Endothelial cell of umbilical vein (primary cell): ENCODE results near the gene CXXC5. TPM values are rescaled to one million over a fixed set of nuclear protein-coding genes. Genes with fewer than 3 reads are reported as not detected.

Experiments
- BruUV-seq: library from RNA; stranded (reverse); fragments of 400-500 nt; replicated peaks from 2 replicates; lab custom pipeline; 2021; lab: Mats Ljungman, UMichigan
- CTCF ChIA-PET: fragments of 300-600, 350-600 bp; sonication (Branson Sonifier 250); formaldehyde crosslinking; loops from one replicate; lab custom pipeline; 2021; ENCODE audit warnings: antibody characterized with exemption, inconsistent platforms; lab: Charles Lee
- POLR2A ChIA-PET: fragments of 300-600, 350-600 bp; sonication (Branson Sonifier 250); formaldehyde crosslinking; loops from one replicate; lab custom pipeline; 2021; ENCODE audit warnings: antibody characterized with exemption, inconsistent platforms; lab: Charles Lee
- DNase-seq: peaks from one replicate; pipeline ENCODE4 v3.0.0-alpha.2; 2011; ENCODE audit warnings: low read depth, low spot score
- FAIRE-seq: peaks from 2 replicates; lab custom pipeline; 2011; peaks lifted over from hg19 to GRCh38; lab: Jason Lieb, UNC
- H2AFZ ChIP-seq: 2 replicates; pipeline ENCODE4 v1.6.0; 2012; ENCODE audit warnings: low read depth, low read length, control low read depth, inconsistent platforms
- H3K27ac ChIP-seq: 2 replicates; pipeline ENCODE4 v1.5.1; 2011; ENCODE audit warnings: low read depth, mild to moderate bottlenecking, control low read depth, low read length, moderate library complexity; ENCODE audit not compliant: insufficient read depth
- H3K27me3 ChIP-seq, 2 experiments: 2 replicates each; pipeline versions ENCODE4 v1.6.0 to v1.6.1; 2011; ENCODE audit warnings: low read length in 2 of 2, mixed read lengths in 1 of 2; ENCODE audit not compliant: control insufficient read depth in 2 of 2, insufficient read depth in 2 of 2
- H3K36me3 ChIP-seq, 2 experiments: 2 replicates in 1 of 2; 3 replicates in 1 of 2; pipeline ENCODE4 v1.5.1; 2011; ENCODE audit warnings: low read length in 2 of 2, mild to moderate bottlenecking in 1 of 2, moderate library complexity in 1 of 2; ENCODE audit not compliant: control insufficient read depth in 2 of 2, insufficient read depth in 2 of 2; ENCODE audit errors: extremely low read depth in 1 of 2
- H3K4me1 ChIP-seq: 3 replicates; pipeline ENCODE4 v1.5.1; 2011; ENCODE audit warnings: mild to moderate bottlenecking, low read length; ENCODE audit not compliant: control insufficient read depth, insufficient read depth; ENCODE audit errors: extremely low read depth
- H3K4me2 ChIP-seq: 2 replicates; pipeline ENCODE4 v1.6.1; 2011; ENCODE audit warnings: low read length, control low read depth, mixed read lengths; ENCODE audit not compliant: insufficient read depth
- H3K4me3 ChIP-seq, 3 experiments: fragments of 200-600 bp in 1 of 3; sonication (generic), shearing (Covaris generic) in 1 of 3; replicated peaks in 1 of 3; 2 replicates each; pipeline ENCODE4 v1.5.1; 2011 to 2016; ENCODE audit warnings: control low read depth in 3 of 3, low read length in 3 of 3, mild to moderate bottlenecking in 2 of 3, inconsistent platforms in 1 of 3, low read depth in 1 of 3, moderate library complexity in 1 of 3; ENCODE audit not compliant: insufficient read depth in 1 of 3
- H3K79me2 ChIP-seq: 2 replicates; pipeline ENCODE4 v1.6.0; 2012; ENCODE audit warnings: low read length, inconsistent platforms; ENCODE audit not compliant: control insufficient read depth, insufficient read depth
- H3K9ac ChIP-seq: replicated peaks from 2 replicates; pipeline ENCODE3; 2011; ENCODE audit warnings: low read length, control low read depth; ENCODE audit not compliant: insufficient read depth; ENCODE audit errors: extremely low read depth
- H3K9me1 ChIP-seq: replicated peaks from 3 replicates; pipeline ENCODE4 v1.6.0; 2011; ENCODE audit warnings: mild to moderate bottlenecking, low read length; ENCODE audit not compliant: control insufficient read depth, insufficient read depth; ENCODE audit errors: extremely low read depth
- H3K9me3 ChIP-seq: replicated peaks from 2 replicates; pipeline ENCODE4 v1.5.1; 2012; ENCODE audit warnings: low read length, inconsistent platforms; ENCODE audit not compliant: control insufficient read depth, insufficient read depth
- H4K20me1 ChIP-seq: replicated peaks from 2 replicates; pipeline ENCODE3; 2011; ENCODE audit warnings: mild to moderate bottlenecking, low read length; ENCODE audit not compliant: control insufficient read depth, insufficient read depth; ENCODE audit errors: extremely low read depth
- FOS ChIP-seq: IDR thresholded peaks from 2 replicates; pipeline ENCODE4 v1.6.1; 2011; ENCODE audit warnings: mild to moderate bottlenecking, low read length, moderate library complexity, borderline replicate concordance; ENCODE audit not compliant: insufficient read depth
- dilution Hi-C: fragments of 300-500 bp; cut with MboI; formaldehyde crosslinking; loops from one replicate; pipeline ENCODE4 v1.15.0; 2019; ENCODE audit warnings: low sequenced_read_pairs; ENCODE audit not compliant: extremely low pct_ligation_motif_present
- intact Hi-C: fragments of 100-400 bp; cut with micrococcal nuclease; formaldehyde crosslinking; loops from one replicate; pipeline ENCODE4 v1.10.0; 2022
- polyA plus RNA-seq, 4 experiments: library from polyadenylated mRNA; depleted of rRNA in 3 of 4; stranded (reverse) in 3 of 4; unstranded in 1 of 4; fragments of >200 nt; gene quantifications; 2 replicates each; pipeline versions ENCODE4 v1.2.1 to v1.2.3, GENCODE V29; 2011 to 2012; ENCODE audit warnings: missing spikeins in 1 of 4
- total RNA-seq: library from RNA; stranded (reverse); gene quantifications from 2 replicates; pipeline ENCODE4 v1.2.3, GENCODE V29; 2021
- TF ChIP-seq, protein P1 (sequence below), 2 donors: IDR thresholded peaks; 1 replicate in 1 of 2; 2 replicates in 1 of 2; pipeline ENCODE4 v1.5.1; 2011; ENCODE audit warnings: low read length in 2 of 2, mild to moderate bottlenecking in 2 of 2, moderate library complexity in 2 of 2, control low read depth in 1 of 2, inconsistent platforms in 1 of 2, low read depth in 1 of 2; ENCODE audit not compliant: insufficient read depth in 1 of 2; ENCODE audit errors: extremely low read depth in 1 of 2

CXXC5 gene
- total and polyA plus RNA-seq, 2 donors (not counting 3 experiments of a cell fraction or from before 2014, with no cell fraction given) = 2.7 to 5.5 TPM

- Histone ChIP-seq H3K36me3 (no peaks in the 10 kb centered on the region), H3K4me3 (no peak overlapping the region), H2AFZ (no peak overlapping the region), H3K79me2 (no peaks in the 10 kb centered on the region), H4K20me1 (no peaks in the 10 kb centered on the region), H3K27me3 (no peaks in the 10 kb centered on the region), H3K9me1 (no peaks in the 10 kb centered on the region), H3K9me3 (no peaks in the 10 kb centered on the region), H3K9ac (no peak overlapping the region), H3K27ac (no peak overlapping the region), H3K4me2 (no peak overlapping the region), H3K4me1 (no peaks in the 10 kb centered on the region)
- peak; percentile 53 for DNase-seq
- no TSS peak for BruUV-seq
- CTCF ChIA-PET = interaction anchor here (0.8 to 6.4 kb wide), 20 partner anchors 9 to 268 kb away, joined by 3 to 203 read pairs (median 10); partner anchors contain the start of gene CXXC5
- intact Hi-C loops (loop anchor here (1.0 kb wide), 1 partner anchor 57 kb away; no protein-coding TSS in a partner anchor), dilution Hi-C loops (no loop called here)
- POLR2A ChIA-PET = interaction anchor here (0.5 to 1.3 kb wide), 4 partner anchors 19 to 55 kb away, joined by 3 to 5 read pairs (median 4); no protein-coding TSS in a partner anchor
- TF ChIP-seq, protein P1, sequence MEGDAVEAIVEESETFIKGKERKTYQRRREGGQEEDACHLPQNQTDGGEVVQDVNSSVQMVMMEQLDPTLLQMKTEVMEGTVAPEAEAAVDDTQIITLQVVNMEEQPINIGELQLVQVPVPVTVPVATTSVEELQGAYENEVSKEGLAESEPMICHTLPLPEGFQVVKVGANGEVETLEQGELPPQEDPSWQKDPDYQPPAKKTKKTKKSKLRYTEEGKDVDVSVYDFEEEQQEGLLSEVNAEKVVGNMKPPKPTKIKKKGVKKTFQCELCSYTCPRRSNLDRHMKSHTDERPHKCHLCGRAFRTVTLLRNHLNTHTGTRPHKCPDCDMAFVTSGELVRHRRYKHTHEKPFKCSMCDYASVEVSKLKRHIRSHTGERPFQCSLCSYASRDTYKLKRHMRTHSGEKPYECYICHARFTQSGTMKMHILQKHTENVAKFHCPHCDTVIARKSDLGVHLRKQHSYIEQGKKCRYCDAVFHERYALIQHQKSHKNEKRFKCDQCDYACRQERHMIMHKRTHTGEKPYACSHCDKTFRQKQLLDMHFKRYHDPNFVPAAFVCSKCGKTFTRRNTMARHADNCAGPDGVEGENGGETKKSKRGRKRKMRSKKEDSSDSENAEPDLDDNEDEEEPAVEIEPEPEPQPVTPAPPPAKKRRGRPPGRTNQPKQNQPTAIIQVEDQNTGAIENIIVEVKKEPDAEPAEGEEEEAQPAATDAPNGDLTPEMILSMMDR (IDR thresholded peaks at IDR 0.05; ENCODE audit: extremely low read depth in 1 of 2, insufficient read depth in 1 of 2, low read depth in 1 of 2, low read length in 2 of 2) = peak; percentile 42 to 46
- no peak for TF ChIP-seq FOS
- peak; percentile 69 for FAIRE-seq
These were observed 42.1 kb downstream of the CXXC5 start for GRCh38 chr5:139690064-139690802.
